Endothelial cell of umbilical vein (primary cell): ENCODE results near the gene DPF3. TPM values are rescaled to one million over a fixed set of nuclear protein-coding genes. Genes with fewer than 3 reads are reported as not detected.

ENCODE experiments used
- BruUV-seq: library from RNA; stranded (reverse); fragments of 400-500 nt; replicated peaks from 2 replicates; lab custom pipeline; 2021; lab: Mats Ljungman, UMichigan
- CTCF ChIA-PET: fragments of 300-600, 350-600 bp; sonication (Branson Sonifier 250); formaldehyde crosslinking; loops from one replicate; lab custom pipeline; 2021; ENCODE audit warnings: antibody characterized with exemption, inconsistent platforms; lab: Charles Lee
- POLR2A ChIA-PET: fragments of 300-600, 350-600 bp; sonication (Branson Sonifier 250); formaldehyde crosslinking; loops from one replicate; lab custom pipeline; 2021; ENCODE audit warnings: antibody characterized with exemption, inconsistent platforms; lab: Charles Lee
- DNase-seq: peaks from one replicate; pipeline ENCODE4 v3.0.0-alpha.2; 2011; ENCODE audit warnings: low read depth, low spot score
- FAIRE-seq: peaks from 2 replicates; lab custom pipeline; 2011; peaks lifted over from hg19 to GRCh38; lab: Jason Lieb, UNC
- H2AFZ ChIP-seq: 2 replicates; pipeline ENCODE4 v1.6.0; 2012; ENCODE audit warnings: low read depth, low read length, control low read depth, inconsistent platforms
- H3K27ac ChIP-seq: 2 replicates; pipeline ENCODE4 v1.5.1; 2011; ENCODE audit warnings: low read depth, mild to moderate bottlenecking, control low read depth, low read length, moderate library complexity; ENCODE audit not compliant: insufficient read depth
- H3K27me3 ChIP-seq, 2 experiments: 2 replicates each; pipeline versions ENCODE4 v1.6.0 to v1.6.1; 2011; ENCODE audit warnings: low read length in 2 of 2, mixed read lengths in 1 of 2; ENCODE audit not compliant: control insufficient read depth in 2 of 2, insufficient read depth in 2 of 2
- H3K36me3 ChIP-seq, 2 experiments: 2 replicates in 1 of 2; 3 replicates in 1 of 2; pipeline ENCODE4 v1.5.1; 2011; ENCODE audit warnings: low read length in 2 of 2, mild to moderate bottlenecking in 1 of 2, moderate library complexity in 1 of 2; ENCODE audit not compliant: control insufficient read depth in 2 of 2, insufficient read depth in 2 of 2; ENCODE audit errors: extremely low read depth in 1 of 2
- H3K4me1 ChIP-seq: 3 replicates; pipeline ENCODE4 v1.5.1; 2011; ENCODE audit warnings: mild to moderate bottlenecking, low read length; ENCODE audit not compliant: control insufficient read depth, insufficient read depth; ENCODE audit errors: extremely low read depth
- H3K4me2 ChIP-seq: 2 replicates; pipeline ENCODE4 v1.6.1; 2011; ENCODE audit warnings: low read length, control low read depth, mixed read lengths; ENCODE audit not compliant: insufficient read depth
- H3K4me3 ChIP-seq, 3 experiments: fragments of 200-600 bp in 1 of 3; sonication (generic), shearing (Covaris generic) in 1 of 3; replicated peaks in 1 of 3; 2 replicates each; pipeline ENCODE4 v1.5.1; 2011 to 2016; ENCODE audit warnings: control low read depth in 3 of 3, low read length in 3 of 3, mild to moderate bottlenecking in 2 of 3, inconsistent platforms in 1 of 3, low read depth in 1 of 3, moderate library complexity in 1 of 3; ENCODE audit not compliant: insufficient read depth in 1 of 3
- H3K79me2 ChIP-seq: 2 replicates; pipeline ENCODE4 v1.6.0; 2012; ENCODE audit warnings: low read length, inconsistent platforms; ENCODE audit not compliant: control insufficient read depth, insufficient read depth
- H3K9ac ChIP-seq: replicated peaks from 2 replicates; pipeline ENCODE3; 2011; ENCODE audit warnings: low read length, control low read depth; ENCODE audit not compliant: insufficient read depth; ENCODE audit errors: extremely low read depth
- H3K9me1 ChIP-seq: replicated peaks from 3 replicates; pipeline ENCODE4 v1.6.0; 2011; ENCODE audit warnings: mild to moderate bottlenecking, low read length; ENCODE audit not compliant: control insufficient read depth, insufficient read depth; ENCODE audit errors: extremely low read depth
- H3K9me3 ChIP-seq: replicated peaks from 2 replicates; pipeline ENCODE4 v1.5.1; 2012; ENCODE audit warnings: low read length, inconsistent platforms; ENCODE audit not compliant: control insufficient read depth, insufficient read depth
- H4K20me1 ChIP-seq: replicated peaks from 2 replicates; pipeline ENCODE3; 2011; ENCODE audit warnings: mild to moderate bottlenecking, low read length; ENCODE audit not compliant: control insufficient read depth, insufficient read depth; ENCODE audit errors: extremely low read depth
- EZH2 ChIP-seq: IDR thresholded peaks from 2 replicates; pipeline ENCODE4 v1.6.1; 2012; ENCODE audit warnings: borderline replicate concordance, low read depth, mild to moderate bottlenecking, moderate library complexity, low read length, inconsistent platforms; ENCODE audit not compliant: severe bottlenecking
- FOS ChIP-seq: IDR thresholded peaks from 2 replicates; pipeline ENCODE4 v1.6.1; 2011; ENCODE audit warnings: mild to moderate bottlenecking, low read length, moderate library complexity, borderline replicate concordance; ENCODE audit not compliant: insufficient read depth
- GATA2 ChIP-seq: IDR thresholded peaks from 2 replicates; pipeline ENCODE4 v1.7.0; 2011; ENCODE audit warnings: low read depth, mild to moderate bottlenecking, moderate library complexity, mixed read lengths, low read length; ENCODE audit not compliant: insufficient read length, insufficient read depth
- JUN ChIP-seq: IDR thresholded peaks from 2 replicates; pipeline ENCODE4 v1.6.1; 2011; ENCODE audit warnings: borderline replicate concordance, low read depth; ENCODE audit not compliant: insufficient read length, insufficient read depth
- MYC ChIP-seq: IDR thresholded peaks from one replicate; pipeline ENCODE4 v1.6.1; 2011; ENCODE audit warnings: mild to moderate bottlenecking, low read depth, low read length
- POLR2A ChIP-seq: IDR thresholded peaks from 2 replicates; pipeline ENCODE4 v1.6.1; 2012; ENCODE audit warnings: low read depth, mild to moderate bottlenecking, control low read depth, low read length
- POLR2AphosphoS5 ChIP-seq: IDR thresholded peaks from 2 replicates; pipeline ENCODE4 v1.6.1; 2012; ENCODE audit warnings: low read depth, mild to moderate bottlenecking, control low read depth, low read length, moderate library complexity; ENCODE audit not compliant: insufficient read depth
- dilution Hi-C: fragments of 300-500 bp; cut with MboI; formaldehyde crosslinking; loops from one replicate; pipeline ENCODE4 v1.15.0; 2019; ENCODE audit warnings: low sequenced_read_pairs; ENCODE audit not compliant: extremely low pct_ligation_motif_present
- intact Hi-C: fragments of 100-400 bp; cut with micrococcal nuclease; formaldehyde crosslinking; loops from one replicate; pipeline ENCODE4 v1.10.0; 2022
- polyA plus RNA-seq, 4 experiments: library from polyadenylated mRNA; depleted of rRNA in 3 of 4; stranded (reverse) in 3 of 4; unstranded in 1 of 4; fragments of >200 nt; gene quantifications; 2 replicates each; pipeline versions ENCODE4 v1.2.1 to v1.2.3, GENCODE V29; 2011 to 2012; ENCODE audit warnings: missing spikeins in 1 of 4
- total RNA-seq: library from RNA; stranded (reverse); gene quantifications from 2 replicates; pipeline ENCODE4 v1.2.3, GENCODE V29; 2021
- TF ChIP-seq, protein P1 (sequence below): IDR thresholded peaks from 2 replicates; pipeline ENCODE4 v1.6.1; 2011; ENCODE audit not compliant: insufficient read depth, insufficient read length
- TF ChIP-seq, protein P2 (sequence below), 2 donors: IDR thresholded peaks; 1 replicate in 1 of 2; 2 replicates in 1 of 2; pipeline ENCODE4 v1.5.1; 2011; ENCODE audit warnings: low read length in 2 of 2, mild to moderate bottlenecking in 2 of 2, moderate library complexity in 2 of 2, control low read depth in 1 of 2, inconsistent platforms in 1 of 2, low read depth in 1 of 2; ENCODE audit not compliant: insufficient read depth in 1 of 2; ENCODE audit errors: extremely low read depth in 1 of 2

Gene DPF3
- total and polyA plus RNA-seq, 2 donors (not counting 3 experiments of a cell fraction or from before 2014, with no cell fraction given), result 2.4 to 3.5 TPM

DNA sequence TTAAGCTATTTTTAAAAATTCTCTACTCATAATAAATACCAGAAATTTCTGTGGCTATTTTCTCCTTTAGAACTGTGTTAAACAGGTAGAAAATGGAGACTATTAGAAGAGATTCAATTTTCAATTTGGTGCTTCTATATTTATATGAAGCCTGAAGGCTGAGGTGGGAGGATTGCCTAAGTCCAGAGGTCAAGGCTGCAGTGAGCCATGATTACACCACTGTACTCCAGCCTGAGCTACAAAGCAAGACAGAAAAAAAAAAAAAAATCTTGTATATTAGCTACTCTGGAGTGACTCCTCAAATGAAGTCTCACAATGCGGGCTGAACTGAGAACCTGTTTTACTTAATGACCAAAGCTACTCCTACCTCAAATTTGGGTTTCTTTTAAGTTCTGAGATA, 9.8 kb upstream of the DPF3 start:
- TF ChIP-seq MYC (no peak), JUN (no peak), POLR2AphosphoS5 (no peak), FOS (no peak), POLR2A (no peak), EZH2 (no peak), GATA2 (no peak)
- TF ChIP-seq, protein P1, sequence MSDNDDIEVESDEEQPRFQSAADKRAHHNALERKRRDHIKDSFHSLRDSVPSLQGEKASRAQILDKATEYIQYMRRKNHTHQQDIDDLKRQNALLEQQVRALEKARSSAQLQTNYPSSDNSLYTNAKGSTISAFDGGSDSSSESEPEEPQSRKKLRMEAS, result no peak
- TF ChIP-seq, protein P2, sequence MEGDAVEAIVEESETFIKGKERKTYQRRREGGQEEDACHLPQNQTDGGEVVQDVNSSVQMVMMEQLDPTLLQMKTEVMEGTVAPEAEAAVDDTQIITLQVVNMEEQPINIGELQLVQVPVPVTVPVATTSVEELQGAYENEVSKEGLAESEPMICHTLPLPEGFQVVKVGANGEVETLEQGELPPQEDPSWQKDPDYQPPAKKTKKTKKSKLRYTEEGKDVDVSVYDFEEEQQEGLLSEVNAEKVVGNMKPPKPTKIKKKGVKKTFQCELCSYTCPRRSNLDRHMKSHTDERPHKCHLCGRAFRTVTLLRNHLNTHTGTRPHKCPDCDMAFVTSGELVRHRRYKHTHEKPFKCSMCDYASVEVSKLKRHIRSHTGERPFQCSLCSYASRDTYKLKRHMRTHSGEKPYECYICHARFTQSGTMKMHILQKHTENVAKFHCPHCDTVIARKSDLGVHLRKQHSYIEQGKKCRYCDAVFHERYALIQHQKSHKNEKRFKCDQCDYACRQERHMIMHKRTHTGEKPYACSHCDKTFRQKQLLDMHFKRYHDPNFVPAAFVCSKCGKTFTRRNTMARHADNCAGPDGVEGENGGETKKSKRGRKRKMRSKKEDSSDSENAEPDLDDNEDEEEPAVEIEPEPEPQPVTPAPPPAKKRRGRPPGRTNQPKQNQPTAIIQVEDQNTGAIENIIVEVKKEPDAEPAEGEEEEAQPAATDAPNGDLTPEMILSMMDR (IDR thresholded peaks at IDR 0.05; ENCODE audit: extremely low read depth in 1 of 2, insufficient read depth in 1 of 2, low read depth in 1 of 2, low read length in 2 of 2), result no peak
- Histone ChIP-seq H3K4me1 (no peaks in the 10 kb centered on the region), H3K9me1 (no peaks in the 10 kb centered on the region), H3K27ac (no peak overlapping the region), H3K4me2 (no peak overlapping the region), H3K9ac (no peak overlapping the region), H3K79me2 (no peaks in the 10 kb centered on the region), H2AFZ (no peak overlapping the region), H3K27me3 (no peaks in the 10 kb centered on the region), H3K4me3 (no peak overlapping the region), H3K9me3 (no peaks in the 10 kb centered on the region), H3K36me3 (no peaks in the 10 kb centered on the region), H4K20me1 (no peaks in the 10 kb centered on the region)
- intact Hi-C loops (loop anchor here (2.0 kb wide), 1 partner anchor 239 kb away; no protein-coding TSS in a partner anchor), dilution Hi-C loops (no loop called here)
- BruUV-seq, result no TSS peak
- DNase-seq (no peak), FAIRE-seq (no peak)
- POLR2A ChIA-PET, result interaction anchor here (0.9 kb wide), 1 partner anchor 350 kb away, joined by 3 read pairs; no protein-coding TSS in a partner anchor
- CTCF ChIA-PET, result interaction anchor here (1.2 to 5.0 kb wide), 10 partner anchors 10 to 389 kb away, joined by 3 to 377 read pairs (median 6); partner anchors contain the start of gene DPF3
